Activated CD4-positive, alpha-beta T cell treated with anti-CD3 and anti-CD28 coated beads, Interleukin-2, amount 10 ng/mL, durations not matched to agents 7 days and 5 days (primary cell): ENCODE measurements around the gene PSMD11. TPM values are rescaled to one million over a fixed set of nuclear protein-coding genes. Genes with fewer than 3 reads are reported as not detected.

ENCODE experiments used
- CTCF ChIA-PET: fragments of 350-600 bp; sonication (Branson Sonifier 250); formaldehyde crosslinking; loops from one replicate; lab custom pipeline; 2021; ENCODE audit warnings: antibody characterized with exemption; lab: Charles Lee
- POLR2A ChIA-PET: fragments of 350-600 bp; sonication (Branson Sonifier 250); formaldehyde crosslinking; loops from one replicate; lab custom pipeline; 2021; ENCODE audit warnings: antibody characterized with exemption; lab: Charles Lee
- DNase-seq: peaks from one replicate; pipeline ENCODE4 v3.0.0-alpha.2; 2020
- H3K27ac Mint-ChIP-seq: one replicate; pipeline ENCODE4 v1.8.0; 2021; ENCODE audit warnings: mild to moderate bottlenecking, moderate library complexity, mixed read lengths
- H3K27me3 Mint-ChIP-seq: one replicate; pipeline ENCODE4 v1.8.0; 2021; ENCODE audit warnings: mixed read lengths
- H3K36me3 Mint-ChIP-seq: one replicate; pipeline ENCODE4 v1.8.0; 2021; ENCODE audit warnings: low read depth, mixed read lengths
- H3K4me1 Mint-ChIP-seq: one replicate; pipeline ENCODE4 v1.8.0; 2021; ENCODE audit warnings: mixed read lengths
- H3K4me3 Mint-ChIP-seq: one replicate; pipeline ENCODE4 v1.8.0; 2021; ENCODE audit warnings: mild to moderate bottlenecking, moderate library complexity, mixed read lengths
- H3K9me3 Mint-ChIP-seq: one replicate; pipeline ENCODE4 v1.8.0; 2021; ENCODE audit warnings: mixed read lengths
- total RNA-seq, 2 experiments: library from RNA; stranded (reverse); gene quantifications; one replicate each; pipeline ENCODE4 v1.2.3, GENCODE V29; 2021

Gene PSMD11
- total RNA-seq, 2 experiments from 2014 or later: 78.8 to 90.7 TPM

DNA sequence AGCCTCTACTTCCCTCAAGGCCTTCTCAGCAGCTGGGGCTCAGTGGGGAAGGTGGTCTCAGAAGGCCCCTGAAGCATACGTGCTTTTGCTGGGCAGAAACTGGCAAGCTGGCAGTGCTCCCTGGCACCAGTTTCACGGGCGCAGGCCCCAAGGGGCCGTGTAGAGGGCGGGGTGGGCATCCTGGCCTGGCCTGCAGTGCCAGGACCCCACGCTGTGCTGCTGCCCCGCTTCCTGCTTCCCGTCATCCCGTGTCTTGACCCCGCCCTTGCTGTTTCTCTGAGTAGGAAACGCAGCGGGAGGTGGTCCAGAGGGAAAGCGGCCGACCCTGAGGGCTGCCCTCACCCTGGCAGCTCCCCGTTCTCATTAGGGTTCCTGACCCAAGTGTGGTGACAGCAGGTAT, 49.3 kb downstream of the PSMD11 start:
- Mint-ChIP-seq H3K27ac (no peak overlapping the region), H3K36me3 (peaks cover 12% of the 10 kb centered on the region), H3K4me3 (no peak overlapping the region), H3K9me3 (no peaks in the 10 kb centered on the region), H3K4me1 (peaks cover 46% of the 10 kb centered on the region), H3K27me3 (no peaks in the 10 kb centered on the region)
- ChIA-PET CTCF (no interaction called here), POLR2A (no interaction called here)
- DNase-seq: no peak

DNA sequence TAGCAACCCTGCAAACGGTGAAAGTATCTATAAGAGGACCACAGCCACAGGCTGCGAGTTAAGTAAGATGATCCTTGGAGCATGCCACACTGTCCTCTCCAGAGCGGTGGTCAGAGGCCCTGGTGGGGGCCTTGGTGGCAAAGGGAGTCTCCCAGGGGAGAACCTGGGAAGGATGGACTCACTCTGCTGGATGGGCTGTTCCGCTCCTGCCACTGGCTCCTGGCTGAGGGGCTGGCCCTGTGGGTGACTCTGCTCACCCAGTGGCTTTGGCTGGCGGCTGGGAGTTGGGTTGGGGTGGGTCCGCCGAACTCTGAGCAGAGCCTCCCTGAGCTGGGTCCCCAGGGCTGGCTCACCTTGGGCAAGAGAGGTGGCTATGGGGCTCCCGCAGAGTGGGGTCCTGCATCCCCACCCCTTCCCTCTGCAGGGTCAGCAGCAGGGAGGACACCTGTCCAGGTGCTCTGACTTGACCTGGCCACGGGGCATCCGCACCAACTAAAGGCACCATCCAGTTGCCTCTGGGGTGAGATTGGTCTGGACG, 49.7 kb downstream of the PSMD11 start:
- Mint-ChIP-seq H3K9me3 (no peaks in the 10 kb centered on the region), H3K27ac (no peak overlapping the region), H3K4me3 (no peak overlapping the region), H3K27me3 (no peaks in the 10 kb centered on the region), H3K4me1 (peaks cover 41% of the 10 kb centered on the region), H3K36me3 (peaks cover 9% of the 10 kb centered on the region)
- ChIA-PET CTCF (no interaction called here), POLR2A (no interaction called here)
- no peak for DNase-seq

DNA sequence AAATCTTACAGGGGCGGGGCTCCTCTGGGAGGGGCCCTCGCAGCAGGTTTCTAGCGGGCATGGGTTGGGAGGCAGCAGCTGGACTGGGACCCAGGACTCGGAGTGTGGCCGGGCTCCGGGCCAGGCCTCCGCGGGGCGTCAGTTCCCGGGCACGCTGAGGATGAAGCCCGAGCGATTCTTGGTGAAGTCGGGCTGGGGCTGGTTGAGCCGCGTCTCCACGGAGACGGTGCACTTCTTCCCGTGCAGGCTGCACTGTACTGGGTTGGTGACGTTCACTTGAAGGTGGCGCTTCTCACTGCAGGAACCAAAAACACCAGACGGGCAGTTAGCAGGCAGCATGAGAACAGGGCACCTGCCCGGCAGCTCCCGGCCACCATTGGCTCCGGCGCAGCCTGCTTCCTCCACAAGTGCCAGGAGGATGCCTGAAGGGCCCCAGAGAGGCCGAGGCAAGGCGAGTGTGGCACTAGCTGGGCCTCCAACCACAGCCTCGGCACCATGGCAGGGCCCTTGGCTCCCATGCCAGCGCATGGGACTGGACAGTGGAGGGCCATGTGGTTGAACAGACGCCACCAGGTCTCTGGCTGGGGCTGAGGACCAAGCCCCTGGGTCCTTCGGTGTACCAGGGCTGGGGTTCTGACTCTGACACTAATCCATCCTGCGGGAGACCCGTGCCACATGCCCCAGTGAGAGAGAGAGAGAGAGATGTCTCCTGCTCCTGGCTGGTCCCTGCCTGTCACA, 50.5 kb downstream of the PSMD11 start:
- Mint-ChIP-seq H3K4me3 (peak overlapping the region; percentile 16), H3K27me3 (no peaks in the 10 kb centered on the region), H3K4me1 (peaks cover 34% of the 10 kb centered on the region), H3K9me3 (no peaks in the 10 kb centered on the region), H3K36me3 (peaks cover 5% of the 10 kb centered on the region), H3K27ac (peak overlapping the region; percentile 5)
- no peak for DNase-seq
- CTCF ChIA-PET: no interaction called here
- POLR2A ChIA-PET: no interaction called here

DNA sequence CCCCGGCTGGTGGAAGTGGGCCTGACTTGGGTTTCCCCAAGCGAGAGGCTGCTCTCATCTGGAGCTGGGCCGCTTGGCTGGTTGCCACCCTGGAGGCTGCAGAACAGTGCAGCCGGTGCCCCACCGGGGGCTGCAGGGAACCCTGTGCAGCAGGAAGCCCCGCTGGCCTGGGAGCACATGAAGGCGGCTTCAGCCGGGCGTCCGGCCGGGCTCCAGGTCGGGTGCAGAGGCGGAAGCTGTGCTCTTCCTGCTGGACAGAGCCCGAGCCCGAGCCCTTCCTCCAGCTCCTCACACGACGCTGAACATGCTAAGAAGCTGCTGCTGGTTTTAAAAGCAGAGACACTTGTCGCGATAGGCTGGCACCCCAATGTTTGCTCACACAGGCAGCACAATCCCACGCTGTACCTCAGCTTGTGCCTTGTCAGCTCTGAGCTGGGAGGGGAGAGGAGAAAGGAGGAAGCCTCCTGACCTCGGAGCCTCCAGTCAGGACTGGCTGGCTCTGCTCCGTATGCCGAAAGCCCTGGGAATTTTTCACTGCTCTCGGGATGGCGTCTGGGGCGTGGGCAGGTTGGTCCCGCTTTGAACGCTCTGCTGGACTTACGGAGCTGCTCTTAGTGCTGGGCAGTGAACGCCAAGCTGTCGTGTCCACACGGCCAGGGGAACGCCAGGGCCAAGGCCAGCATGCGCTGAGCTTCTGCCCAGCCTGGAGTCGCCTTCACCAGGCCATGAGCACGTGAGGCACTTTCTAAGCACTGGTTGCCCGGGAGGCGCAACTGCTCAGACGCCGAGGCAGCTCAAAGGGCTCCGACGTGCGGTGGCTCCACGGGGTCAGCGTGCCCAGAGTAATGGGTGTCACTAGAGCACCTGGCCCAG, 51.3 kb downstream of the PSMD11 start:
- Mint-ChIP-seq H3K4me3 (no peak overlapping the region), H3K27me3 (no peaks in the 10 kb centered on the region), H3K36me3 (peaks cover 3% of the 10 kb centered on the region), H3K4me1 (peaks cover 28% of the 10 kb centered on the region), H3K27ac (no peak overlapping the region), H3K9me3 (no peaks in the 10 kb centered on the region)
- ChIA-PET POLR2A (interaction anchor here (0.6 kb wide), 1 partner anchor 10 kb away, joined by 3 read pairs; no protein-coding TSS in a partner anchor), CTCF (interaction anchor here (1.6 kb wide), 1 partner anchor 10 kb away, joined by 3 read pairs; no protein-coding TSS in a partner anchor)
- DNase-seq: no peak

DNA sequence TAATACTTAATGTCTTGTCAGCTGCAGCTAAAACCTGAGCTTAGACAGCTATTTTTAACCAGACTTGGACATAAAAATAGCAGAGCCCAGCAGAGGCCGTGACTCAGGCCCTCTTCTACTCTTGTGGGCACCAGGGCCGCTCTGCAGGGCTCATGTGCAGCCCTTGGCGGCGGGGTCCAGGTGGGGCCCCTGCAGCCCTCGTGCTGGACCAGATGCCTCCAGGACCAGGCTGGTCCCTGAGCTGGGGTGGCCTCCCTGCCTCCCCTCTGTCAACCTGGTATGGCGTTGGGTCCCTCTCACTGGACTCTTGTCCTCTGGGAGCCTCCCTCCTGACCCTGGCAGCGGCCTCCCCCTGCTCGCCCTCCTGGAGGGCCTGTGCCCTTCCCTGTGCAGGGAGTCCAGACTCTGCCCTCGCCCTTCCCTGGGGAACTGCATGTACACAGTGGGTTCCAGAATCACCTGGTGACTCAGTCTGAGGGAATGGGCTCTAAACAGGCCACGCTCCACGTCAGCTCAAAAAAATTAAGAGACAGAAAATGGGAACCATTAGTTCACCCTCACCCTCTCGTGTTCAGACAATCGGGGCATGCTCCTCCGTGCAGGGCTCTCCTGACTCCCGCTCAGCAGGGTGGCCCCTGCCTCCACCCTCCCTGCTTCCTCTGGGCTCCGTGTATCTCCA, 52.2 kb downstream of the PSMD11 start:
- no peaks in the 10 kb centered on the region for H3K27me3 Mint-ChIP-seq
- no peaks in the 10 kb centered on the region for H3K9me3 Mint-ChIP-seq
- no peak for DNase-seq
- H3K4me3 Mint-ChIP-seq: no peak overlapping the region
- no peak overlapping the region for H3K27ac Mint-ChIP-seq
- H3K36me3 Mint-ChIP-seq: peaks cover 3% of the 10 kb centered on the region
- CTCF ChIA-PET: interaction anchor here (1.6 kb wide), 1 partner anchor 11 kb away, joined by 3 read pairs; no protein-coding TSS in a partner anchor
- POLR2A ChIA-PET: interaction anchor here (0.6 kb wide), 1 partner anchor 11 kb away, joined by 3 read pairs; no protein-coding TSS in a partner anchor
- peaks cover 24% of the 10 kb centered on the region for H3K4me1 Mint-ChIP-seq

DNA sequence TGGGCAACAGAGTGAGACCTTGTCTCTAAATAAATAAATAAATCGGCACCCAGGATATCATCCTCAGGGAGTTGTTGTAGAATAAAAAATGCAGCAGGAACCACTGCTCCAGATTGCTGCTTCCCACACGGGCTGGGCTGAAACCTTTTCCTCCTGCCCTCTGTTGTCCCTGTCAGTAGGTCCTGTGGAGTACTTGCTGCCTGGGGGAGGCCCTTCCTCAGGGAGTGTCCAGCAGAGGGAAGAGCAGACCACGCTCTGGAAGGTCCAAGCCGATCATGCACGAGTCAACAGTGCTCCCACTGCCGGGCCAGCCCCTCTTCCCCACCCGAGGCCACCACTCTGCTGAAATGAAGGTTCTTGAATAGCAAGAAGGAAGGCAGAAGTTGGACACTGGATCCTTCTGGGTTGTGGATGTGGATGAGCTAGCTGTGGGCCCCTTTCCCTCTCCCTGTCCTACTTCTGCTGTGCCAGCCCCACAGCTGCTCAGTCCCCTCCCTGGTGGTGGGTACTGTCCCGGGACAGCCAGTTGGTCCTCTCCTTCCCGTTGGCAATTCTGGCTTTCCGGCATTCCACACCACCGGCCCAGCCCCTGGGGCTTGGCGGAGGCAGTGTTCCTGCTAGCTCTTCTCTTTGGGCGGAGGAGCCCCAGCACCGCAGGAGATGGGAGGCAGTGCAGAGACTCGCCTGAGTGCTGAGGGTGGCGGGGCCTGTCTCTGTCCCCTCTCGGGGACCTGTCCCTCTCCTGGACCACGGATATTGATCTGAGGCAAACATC, 53.3 kb downstream of the PSMD11 start:
- H3K27me3 Mint-ChIP-seq: no peaks in the 10 kb centered on the region
- ChIA-PET POLR2A (no interaction called here), CTCF (interaction anchor here (0.9 kb wide), 1 partner anchor 13 kb away, joined by 3 read pairs; no protein-coding TSS in a partner anchor)
- H3K4me3 Mint-ChIP-seq: no peak overlapping the region
- H3K9me3 Mint-ChIP-seq: no peaks in the 10 kb centered on the region
- H3K4me1 Mint-ChIP-seq: peaks cover 24% of the 10 kb centered on the region
- H3K27ac Mint-ChIP-seq: no peak overlapping the region
- peaks cover 3% of the 10 kb centered on the region for H3K36me3 Mint-ChIP-seq
- no peak for DNase-seq

DNA sequence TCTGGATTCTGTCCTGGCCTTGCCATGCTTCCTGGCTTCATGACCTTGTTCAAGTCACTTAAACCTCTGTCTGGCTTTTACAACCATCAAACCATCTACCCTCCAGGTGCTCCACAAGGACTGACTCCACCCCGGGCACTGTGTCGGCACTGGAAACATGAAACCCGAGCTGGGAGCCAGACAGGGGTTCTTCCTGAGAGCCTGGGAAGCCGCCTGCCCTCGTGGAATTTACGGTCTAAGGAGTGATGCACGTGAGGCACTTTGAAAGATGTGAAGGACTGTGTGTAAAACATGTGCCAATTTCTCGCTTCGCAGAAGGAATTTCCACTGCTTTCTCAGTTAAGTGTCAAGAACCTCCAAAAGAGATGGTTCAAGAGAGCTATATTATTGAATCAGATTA, 54.1 kb downstream of the PSMD11 start:
- Mint-ChIP-seq H3K4me1 (peaks cover 26% of the 10 kb centered on the region), H3K27me3 (no peaks in the 10 kb centered on the region), H3K27ac (peak overlapping the region; percentile 36), H3K9me3 (no peaks in the 10 kb centered on the region), H3K4me3 (no peak overlapping the region), H3K36me3 (peaks cover 3% of the 10 kb centered on the region)
- ChIA-PET POLR2A (no interaction called here), CTCF (interaction anchor here (1.0 to 1.3 kb wide), 2 partner anchors 13 to 41 kb away, joined by 3 read pairs; no protein-coding TSS in a partner anchor)
- DNase-seq: no peak

DNA sequence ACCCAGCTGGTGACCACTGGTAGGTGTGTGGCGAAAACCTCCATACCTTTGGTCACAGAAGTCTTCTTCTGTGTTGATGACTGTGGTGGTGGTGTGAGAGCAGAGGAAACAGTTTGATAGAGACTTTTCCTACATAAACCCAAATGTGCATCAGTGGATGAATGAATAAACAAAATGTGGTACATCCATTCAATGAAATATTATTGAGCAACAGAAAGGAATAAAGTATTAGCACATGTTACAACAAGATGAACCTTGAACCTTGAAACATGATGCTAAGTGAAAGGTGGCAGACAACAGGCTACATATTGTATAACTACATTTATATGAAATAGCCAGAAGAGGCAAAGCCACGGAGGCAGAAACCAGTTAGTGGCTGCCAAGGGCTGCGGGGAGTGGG, 57.7 kb downstream of the PSMD11 start:
- Mint-ChIP-seq H3K36me3 (peaks cover 5% of the 10 kb centered on the region), H3K27ac (peak overlapping the region; percentile 99), H3K4me1 (peaks cover 49% of the 10 kb centered on the region), H3K27me3 (no peaks in the 10 kb centered on the region), H3K9me3 (no peaks in the 10 kb centered on the region), H3K4me3 (no peak overlapping the region)
- CTCF ChIA-PET: interaction anchor here (1.3 kb wide), 2 partner anchors 58 to 67 kb away, joined by 3 read pairs; partner anchors contain the start of gene PSMD11
- no peak for DNase-seq
- POLR2A ChIA-PET: no interaction called here

DNA sequence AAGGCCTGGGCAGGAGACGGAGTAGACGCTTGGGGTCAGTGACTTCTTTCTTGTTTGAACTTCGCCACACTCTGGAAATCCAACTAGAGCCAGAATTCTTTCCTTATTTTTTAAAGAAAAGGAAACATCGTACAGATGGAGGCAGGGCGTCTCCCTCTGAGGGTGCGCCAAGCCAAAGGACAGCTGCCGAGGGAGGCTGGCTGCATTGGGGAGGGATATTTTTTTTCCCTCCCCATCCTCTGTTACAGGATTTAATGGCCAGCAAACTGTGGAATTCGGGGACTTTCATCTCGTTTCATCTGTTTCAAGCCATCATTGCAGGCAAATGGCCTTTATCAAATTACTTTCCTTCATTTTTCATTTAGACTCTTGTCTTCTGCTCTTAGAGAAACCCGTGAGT, 58.4 kb downstream of the PSMD11 start:
- no peaks in the 10 kb centered on the region for H3K27me3 Mint-ChIP-seq
- ChIA-PET CTCF (no interaction called here), POLR2A (interaction anchor here (1.1 kb wide), 1 partner anchor 17 kb away, joined by 3 read pairs; no protein-coding TSS in a partner anchor)
- H3K27ac Mint-ChIP-seq: peak overlapping the region; percentile 99
- peaks cover 5% of the 10 kb centered on the region for H3K36me3 Mint-ChIP-seq
- no peak for DNase-seq
- H3K4me1 Mint-ChIP-seq: peaks cover 49% of the 10 kb centered on the region
- H3K4me3 Mint-ChIP-seq: peak overlapping the region; percentile 25
- H3K9me3 Mint-ChIP-seq: peaks cover 2% of the 10 kb centered on the region

DNA sequence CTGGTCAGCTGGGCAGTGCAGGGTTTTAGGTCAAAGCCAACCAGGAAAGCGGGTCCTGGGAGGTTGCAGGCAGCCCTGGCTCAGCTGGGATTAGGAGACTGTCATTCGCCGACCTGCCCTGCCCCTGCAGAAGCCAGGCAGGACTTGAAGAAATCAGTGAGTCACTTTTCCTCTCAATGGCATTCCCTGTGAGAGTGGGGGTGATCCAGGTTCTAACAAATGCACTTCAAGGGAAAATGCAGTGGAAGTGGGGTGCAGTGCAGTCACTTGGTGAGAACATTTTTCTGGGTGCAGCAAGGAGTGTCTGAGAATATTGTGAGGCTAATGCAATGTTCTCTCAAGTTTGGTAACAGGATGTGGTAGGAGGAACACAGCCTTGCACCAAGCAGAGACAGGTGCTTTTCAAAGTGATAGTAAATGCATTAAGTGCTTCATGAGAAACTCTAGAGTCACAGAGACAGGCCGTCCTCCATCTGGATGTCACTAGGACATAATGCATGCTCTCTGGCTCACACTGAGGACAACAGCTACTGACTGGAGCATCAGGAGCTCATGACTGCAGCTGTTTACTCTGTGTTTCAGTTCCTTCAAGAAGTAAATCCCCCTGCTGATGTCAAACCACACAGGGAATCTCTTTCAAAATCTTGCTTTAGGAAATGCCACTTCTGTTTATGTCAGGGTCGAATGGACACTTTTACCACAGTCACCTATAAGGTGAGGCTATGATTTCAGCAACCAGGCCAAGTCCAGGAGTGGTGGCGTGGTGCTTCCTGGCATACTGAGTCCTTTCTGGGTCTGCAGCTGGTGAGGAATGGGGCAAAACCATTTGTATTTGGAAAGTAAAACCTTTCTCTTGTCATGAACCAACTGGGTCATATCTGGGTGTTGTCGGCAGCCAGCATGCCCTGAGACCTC, 59.2 kb downstream of the PSMD11 start:
- H3K4me3 Mint-ChIP-seq: peak overlapping the region; percentile 58
- ChIA-PET CTCF (no interaction called here), POLR2A (interaction anchor here (1.1 kb wide), 1 partner anchor 16 kb away, joined by 3 read pairs; no protein-coding TSS in a partner anchor)
- peaks cover 5% of the 10 kb centered on the region for H3K36me3 Mint-ChIP-seq
- DNase-seq: peak; percentile 72
- H3K27me3 Mint-ChIP-seq: no peaks in the 10 kb centered on the region
- peaks cover 2% of the 10 kb centered on the region for H3K9me3 Mint-ChIP-seq
- H3K27ac Mint-ChIP-seq: peak overlapping the region; percentile 99
- peaks cover 49% of the 10 kb centered on the region for H3K4me1 Mint-ChIP-seq
